ENCODE data around the gene GLRB. TPM values are rescaled to one million over a fixed set of nuclear protein-coding genes. Genes with fewer than 3 reads are reported as not detected.
A peak's percentile ranks its signal among the peaks of the same experiment; 100 is the strongest.
"Not testable (repeated sequence)": the region's sequence is repeated elsewhere in the genome, so short reads cannot be mapped to it uniquely, and the experiment has no call there.

The GLRB gene
- total RNA-seq, 6 experiments from 2014 or later = 0.12 to 1.7 (median 0.36) TPM

DNA sequence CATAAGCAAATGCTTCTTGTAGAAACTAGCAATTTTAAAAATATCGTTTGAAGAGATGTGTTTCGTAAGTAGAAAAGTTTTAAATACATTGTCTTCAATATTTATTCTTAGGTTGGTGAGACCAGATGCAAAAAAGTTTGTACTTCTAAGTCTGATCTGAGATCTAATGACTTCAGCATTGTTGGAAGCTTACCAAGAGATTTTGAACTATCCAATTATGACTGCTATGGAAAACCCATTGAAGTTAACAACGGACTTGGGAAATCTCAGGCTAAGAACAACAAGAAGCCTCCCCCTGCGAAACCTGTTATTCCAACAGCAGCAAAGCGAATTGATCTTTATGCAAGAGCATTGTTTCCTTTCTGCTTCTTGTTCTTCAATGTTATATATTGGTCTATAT is 94.4 kb downstream of the GLRB start:
- no peak for DNase-seq
- no peaks in the 10 kb centered on the region for H3K36me3 ChIP-seq
- no peak overlapping the region for H3K4me3 ChIP-seq
- intact Hi-C loops (cut with DNase I) = no loop called here
- WGBS (ENCODE audit: insufficient coverage, low coverage, low lambda C conversion rate, missing lambda C conversion rate) = 71% methylated on average over 5 of the region's 5 CpGs
- no peak for TF ChIP-seq POLR2A (IDR thresholded peaks at IDR 0.05)
- TF ChIP-seq, protein P1, sequence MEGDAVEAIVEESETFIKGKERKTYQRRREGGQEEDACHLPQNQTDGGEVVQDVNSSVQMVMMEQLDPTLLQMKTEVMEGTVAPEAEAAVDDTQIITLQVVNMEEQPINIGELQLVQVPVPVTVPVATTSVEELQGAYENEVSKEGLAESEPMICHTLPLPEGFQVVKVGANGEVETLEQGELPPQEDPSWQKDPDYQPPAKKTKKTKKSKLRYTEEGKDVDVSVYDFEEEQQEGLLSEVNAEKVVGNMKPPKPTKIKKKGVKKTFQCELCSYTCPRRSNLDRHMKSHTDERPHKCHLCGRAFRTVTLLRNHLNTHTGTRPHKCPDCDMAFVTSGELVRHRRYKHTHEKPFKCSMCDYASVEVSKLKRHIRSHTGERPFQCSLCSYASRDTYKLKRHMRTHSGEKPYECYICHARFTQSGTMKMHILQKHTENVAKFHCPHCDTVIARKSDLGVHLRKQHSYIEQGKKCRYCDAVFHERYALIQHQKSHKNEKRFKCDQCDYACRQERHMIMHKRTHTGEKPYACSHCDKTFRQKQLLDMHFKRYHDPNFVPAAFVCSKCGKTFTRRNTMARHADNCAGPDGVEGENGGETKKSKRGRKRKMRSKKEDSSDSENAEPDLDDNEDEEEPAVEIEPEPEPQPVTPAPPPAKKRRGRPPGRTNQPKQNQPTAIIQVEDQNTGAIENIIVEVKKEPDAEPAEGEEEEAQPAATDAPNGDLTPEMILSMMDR (IDR thresholded peaks at IDR 0.05) = no peak
- no peaks in the 10 kb centered on the region for H3K27me3 ChIP-seq
- no peak for ATAC-seq
- H3K4me1 ChIP-seq = no peaks in the 10 kb centered on the region
- no peaks in the 10 kb centered on the region for H3K9me3 ChIP-seq
- no peak overlapping the region for H3K27ac ChIP-seq

DNA sequence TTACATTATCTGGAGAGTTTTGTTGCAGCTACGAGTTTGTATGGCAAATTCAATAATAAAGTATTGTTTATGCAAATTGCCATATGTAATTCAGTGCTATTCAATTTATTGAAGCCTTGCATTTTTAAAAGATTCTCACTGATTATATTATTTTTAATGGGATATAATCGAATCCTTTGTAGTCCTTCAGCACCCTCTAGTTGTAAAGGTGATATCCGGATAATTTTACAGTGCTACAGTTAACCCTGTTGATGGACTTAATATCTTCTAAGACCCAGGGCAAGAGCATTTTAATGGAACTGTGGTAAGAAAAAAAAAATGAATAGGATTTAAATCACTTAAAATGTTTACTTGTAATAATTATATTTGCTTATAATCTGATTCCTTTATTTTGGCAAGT is 96.1 kb downstream of the GLRB start:
- DNase-seq (no peak), ATAC-seq (no peak)
- H3K27me3 ChIP-seq = no peaks in the 10 kb centered on the region
- H3K27ac ChIP-seq = no peak overlapping the region
- H3K36me3 ChIP-seq = no peaks in the 10 kb centered on the region
- no peaks in the 10 kb centered on the region for H3K9me3 ChIP-seq
- WGBS (ENCODE audit: insufficient coverage, low coverage, low lambda C conversion rate, missing lambda C conversion rate) = 18% methylated on average over 3 of the region's 3 CpGs
- no peaks in the 10 kb centered on the region for H3K4me1 ChIP-seq
- TF ChIP-seq, protein P1 (IDR thresholded peaks at IDR 0.05) = peak in 1 of 4 donors; percentile 13
- no peak for TF ChIP-seq POLR2A (IDR thresholded peaks at IDR 0.05)
- intact Hi-C loops (cut with DNase I) = no loop called here
- H3K4me3 ChIP-seq = no peak overlapping the region

DNA sequence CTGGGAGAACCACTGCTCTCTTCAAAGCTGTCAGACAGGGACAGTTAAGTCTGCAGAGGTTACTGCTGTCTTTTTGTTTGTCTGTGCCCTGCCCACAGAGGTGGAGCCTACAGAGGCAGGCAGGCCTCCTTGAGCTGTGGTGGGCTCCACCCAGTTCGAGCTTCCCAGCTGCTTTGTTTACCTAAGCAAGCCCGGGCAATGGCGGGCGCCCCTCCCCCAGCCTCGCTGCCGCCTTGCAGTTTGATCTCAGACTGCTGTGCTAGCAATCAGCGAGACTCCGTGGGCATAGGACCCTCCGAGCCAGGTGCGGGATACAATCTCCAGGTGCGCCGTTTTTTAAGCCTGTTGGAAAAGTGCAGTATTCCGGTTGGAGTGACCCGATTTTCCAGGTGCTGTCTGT is 104.3 kb downstream of the GLRB start:
- ATAC-seq; H3K36me3 ChIP-seq; H3K4me3 ChIP-seq; DNase-seq; H3K9me3 ChIP-seq; intact Hi-C loops (cut with DNase I); H3K27me3 ChIP-seq; H3K27ac ChIP-seq; H3K4me1 ChIP-seq: not testable (repeated sequence)
- 49% methylated on average over 2 of the region's 14 CpGs for WGBS (ENCODE audit: insufficient coverage, low coverage, low lambda C conversion rate, missing lambda C conversion rate)

- WGBS (ENCODE audit: insufficient coverage, low coverage, low lambda C conversion rate, missing lambda C conversion rate) = 30% methylated on average over 1 of the region's 1 CpG
- no peaks in the 10 kb centered on the region for H3K9me3 ChIP-seq
Observed at GRCh38 chr4:157184300-157184699, 108.3 kb downstream of the GLRB start.

GRCh38 chr4:157185363-157185762 is 109.4 kb downstream of the GLRB start:
- no peaks in the 10 kb centered on the region for H3K27me3 ChIP-seq
- no peak for TF ChIP-seq POLR2A (IDR thresholded peaks at IDR 0.05)
- TF ChIP-seq, protein P1 (IDR thresholded peaks at IDR 0.05) = no peak
- DNase-seq (no peak), ATAC-seq (no peak)
- no peak overlapping the region for H3K4me3 ChIP-seq
- intact Hi-C loops (cut with DNase I) = no loop called here
- no peaks in the 10 kb centered on the region for H3K36me3 ChIP-seq
- H3K9me3 ChIP-seq = no peaks in the 10 kb centered on the region
- no peaks in the 10 kb centered on the region for H3K4me1 ChIP-seq
- no peak overlapping the region for H3K27ac ChIP-seq

More at GRCh38 chr4:157184300-157184699, 108.3 kb downstream of the GLRB start:
- intact Hi-C loops (cut with DNase I) = no loop called here
- DNase-seq (no peak), ATAC-seq (no peak)
- Histone ChIP-seq H3K4me1 (no peaks in the 10 kb centered on the region), H3K27ac (no peak overlapping the region), H3K27me3 (no peaks in the 10 kb centered on the region), H3K4me3 (no peak overlapping the region), H3K36me3 (no peaks in the 10 kb centered on the region)
- TF ChIP-seq, protein P1 (IDR thresholded peaks at IDR 0.05) = no peak
